ENCODE results near the gene PEPD. TPM values are rescaled to one million over a fixed set of nuclear protein-coding genes. Genes with fewer than 3 reads are reported as not detected.
A peak's percentile ranks its signal among the peaks of the same experiment; 100 is the strongest.
"Not testable (repeated sequence)": the region's sequence is repeated elsewhere in the genome, so short reads cannot be mapped to it uniquely, and the experiment has no call there.

PEPD gene
- 62.0 TPM for polyA plus RNA-seq (2013, experiment 1 of 4)
- 60.6 TPM for polyA plus RNA-seq (2013, experiment 2 of 4)
- polyA plus RNA-seq (2013, experiment 3 of 4): 50.5 TPM
- polyA plus RNA-seq (2013, experiment 4 of 4): 53.6 TPM

DNA sequence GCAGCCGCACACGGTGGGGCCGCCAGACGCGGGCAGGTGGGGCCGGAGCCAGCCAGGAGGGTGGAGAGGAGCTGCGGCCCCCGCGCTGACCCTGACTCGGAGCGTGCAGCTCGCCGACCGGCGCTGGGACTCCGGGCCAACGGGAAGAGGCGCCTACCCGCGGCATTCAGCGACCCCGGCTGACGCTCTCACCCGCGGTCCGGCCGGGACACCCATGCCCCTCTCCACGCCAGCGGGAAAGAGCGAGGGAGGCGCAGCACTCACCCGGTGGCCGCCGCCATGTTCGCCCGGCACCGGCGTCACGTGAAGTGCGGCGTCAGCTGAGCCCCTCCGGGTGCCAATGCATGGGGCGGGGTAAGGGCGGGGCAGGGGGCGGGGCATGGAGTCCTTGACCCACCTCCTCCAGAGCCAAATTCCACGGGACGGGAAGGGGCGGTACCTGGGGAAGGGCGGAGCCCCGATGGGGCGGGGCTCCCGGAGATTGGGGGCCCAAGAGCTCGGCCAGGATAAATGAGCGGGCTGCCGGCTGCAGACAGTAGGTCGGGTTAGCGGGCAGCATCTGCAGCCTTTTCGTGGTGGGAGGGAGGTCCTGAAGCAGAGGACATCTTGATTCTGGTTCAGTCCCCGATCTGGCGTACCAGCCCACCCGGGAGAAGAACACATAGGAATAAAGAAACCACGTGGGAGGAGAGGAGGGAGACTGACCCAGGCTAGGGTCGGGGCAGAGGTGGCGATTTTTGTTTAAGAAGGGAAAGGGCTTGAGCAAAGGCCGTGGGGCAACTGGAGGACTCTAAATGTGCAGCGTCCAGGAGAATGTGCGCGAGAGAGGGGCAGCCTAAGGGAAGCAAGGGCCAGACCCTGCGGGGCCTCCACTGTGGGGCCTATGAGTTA, at the start of gene PEPD:
TSS of gene PEPD (minus strand) at position 312 of the 891 bp plus-strand sequence. CDS start at position 281, 31 bp downstream.
- no peaks in the 10 kb centered on the region for H3K9me3 ChIP-seq (ENCODE audit: control insufficient read depth, low read length)
- 6 to 7% methylated on average over 69 of the region's 69 CpGs for WGBS, 2 experiments
- no peaks in the 10 kb centered on the region for H3K36me3 ChIP-seq (ENCODE audit: control insufficient read depth, insufficient read depth, low read length)
- no peaks in the 10 kb centered on the region for H3K27me3 ChIP-seq (ENCODE audit: control insufficient read depth, insufficient read depth, low read length, poor library complexity, severe bottlenecking)
- no peak within 1 kb of the TSS for H3K27ac ChIP-seq (ENCODE audit: insufficient read depth, low read depth, low read length, poor library complexity, severe bottlenecking)
- H3K4me3 ChIP-seq (ENCODE audit: insufficient read depth, low read depth, low read length): peak within 1 kb of the TSS; percentile 88
- H3K4me1 ChIP-seq (ENCODE audit: control insufficient read depth, insufficient read depth, low read length): peaks cover 13% of the 10 kb centered on the region

GRCh38 chr19:33569821-33570220, 48.2 kb upstream of the PEPD start:
- 54 to 62% methylated on average over 4 to 5 of the region's 5 CpGs for WGBS, 2 experiments
- H3K27ac ChIP-seq (ENCODE audit: insufficient read depth, low read depth, low read length, poor library complexity, severe bottlenecking): no peak overlapping the region
- H3K27me3 ChIP-seq (ENCODE audit: control insufficient read depth, insufficient read depth, low read length, poor library complexity, severe bottlenecking): no peaks in the 10 kb centered on the region
- no peaks in the 10 kb centered on the region for H3K9me3 ChIP-seq (ENCODE audit: control insufficient read depth, low read length)
- H3K4me3 ChIP-seq (ENCODE audit: insufficient read depth, low read depth, low read length): no peak overlapping the region
- H3K36me3 ChIP-seq (ENCODE audit: control insufficient read depth, insufficient read depth, low read length): no peaks in the 10 kb centered on the region
- H3K4me1 ChIP-seq (ENCODE audit: control insufficient read depth, insufficient read depth, low read length): peaks cover 12% of the 10 kb centered on the region

- Histone ChIP-seq H3K9me3 (ENCODE audit: control insufficient read depth, low read length) (no peaks in the 10 kb centered on the region), H3K4me3 (ENCODE audit: insufficient read depth, low read depth, low read length) (no peak overlapping the region), H3K27ac (ENCODE audit: insufficient read depth, low read depth, low read length, poor library complexity, severe bottlenecking) (no peak overlapping the region), H3K27me3 (ENCODE audit: control insufficient read depth, insufficient read depth, low read length, poor library complexity, severe bottlenecking) (no peaks in the 10 kb centered on the region), H3K4me1 (ENCODE audit: control insufficient read depth, insufficient read depth, low read length) (peaks cover 12% of the 10 kb centered on the region), H3K36me3 (ENCODE audit: control insufficient read depth, insufficient read depth, low read length) (no peaks in the 10 kb centered on the region)
- WGBS, 2 experiments: 92 to 96% methylated on average over 2 of the region's 2 CpGs
Measured at GRCh38 chr19:33568706-33569105, 47.1 kb upstream of the PEPD start.

DNA sequence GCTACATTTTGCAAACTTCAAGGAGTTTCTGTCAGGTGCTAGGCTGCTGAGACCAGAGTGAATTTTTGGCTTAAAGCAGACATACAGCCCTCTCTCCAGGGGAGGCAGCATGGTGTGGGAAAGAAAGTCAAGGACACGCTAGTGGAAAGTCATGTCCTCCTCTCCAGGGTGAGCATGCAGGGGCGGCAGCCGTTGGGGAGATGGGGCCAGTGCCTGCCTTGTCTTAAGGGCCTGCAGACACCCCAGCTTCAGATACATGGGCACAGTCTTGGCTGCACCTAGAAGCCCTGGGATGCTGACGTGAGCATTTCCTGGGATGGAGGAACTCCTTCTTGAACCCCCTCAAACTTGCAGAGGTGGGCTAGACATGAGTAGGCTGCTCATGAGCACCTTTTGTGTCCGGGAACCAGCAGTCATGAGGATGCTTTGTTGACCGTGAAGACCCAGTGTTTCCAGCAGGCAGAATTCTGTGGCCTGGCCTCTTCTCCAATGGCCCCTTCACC, 43.3 kb upstream of the PEPD start:
- WGBS, 2 experiments: 77 to 78% methylated on average over 6 of the region's 6 CpGs
- Histone ChIP-seq H3K9me3 (ENCODE audit: control insufficient read depth, low read length) (no peaks in the 10 kb centered on the region), H3K4me3 (ENCODE audit: insufficient read depth, low read depth, low read length) (no peak overlapping the region), H3K27me3 (ENCODE audit: control insufficient read depth, insufficient read depth, low read length, poor library complexity, severe bottlenecking) (no peaks in the 10 kb centered on the region), H3K4me1 (ENCODE audit: control insufficient read depth, insufficient read depth, low read length) (peaks cover 9% of the 10 kb centered on the region), H3K27ac (ENCODE audit: insufficient read depth, low read depth, low read length, poor library complexity, severe bottlenecking) (no peak overlapping the region), H3K36me3 (ENCODE audit: control insufficient read depth, insufficient read depth, low read length) (no peaks in the 10 kb centered on the region)

GRCh38 chr19:33562636-33563035, 41.0 kb upstream of the PEPD start:
- Histone ChIP-seq H3K9me3 (ENCODE audit: control insufficient read depth, low read length) (no peaks in the 10 kb centered on the region), H3K27me3 (ENCODE audit: control insufficient read depth, insufficient read depth, low read length, poor library complexity, severe bottlenecking) (no peaks in the 10 kb centered on the region), H3K4me3 (ENCODE audit: insufficient read depth, low read depth, low read length) (no peak overlapping the region), H3K4me1 (ENCODE audit: control insufficient read depth, insufficient read depth, low read length) (peaks cover 4% of the 10 kb centered on the region), H3K36me3 (ENCODE audit: control insufficient read depth, insufficient read depth, low read length) (no peaks in the 10 kb centered on the region), H3K27ac (ENCODE audit: insufficient read depth, low read depth, low read length, poor library complexity, severe bottlenecking) (no peak overlapping the region)
- WGBS, 2 experiments: 86 to 88% methylated on average over 7 of the region's 7 CpGs

DNA sequence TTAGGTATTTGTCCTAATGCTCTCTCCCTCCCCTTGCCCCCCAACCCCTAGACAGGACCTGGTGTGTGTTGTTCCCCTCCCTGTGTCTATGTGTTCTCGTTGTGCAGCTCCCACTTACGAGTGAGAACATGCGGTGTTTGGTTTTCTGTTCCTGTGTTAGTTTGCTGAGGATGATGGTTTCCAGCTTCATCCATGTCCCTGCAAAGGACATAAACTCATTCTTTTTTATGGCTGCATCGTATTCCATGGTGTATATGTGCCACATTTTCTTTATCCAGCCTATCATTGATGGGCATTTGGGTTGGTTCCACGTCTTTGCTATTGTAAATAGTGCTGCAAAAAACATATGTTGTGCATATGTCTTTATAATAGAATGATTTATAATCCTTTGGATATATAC, 40.1 kb upstream of the PEPD start:
- not testable (repeated sequence) for H3K27ac ChIP-seq (ENCODE audit: insufficient read depth, low read depth, low read length, poor library complexity, severe bottlenecking); H3K36me3 ChIP-seq (ENCODE audit: control insufficient read depth, insufficient read depth, low read length); H3K4me1 ChIP-seq (ENCODE audit: control insufficient read depth, insufficient read depth, low read length); H3K9me3 ChIP-seq (ENCODE audit: control insufficient read depth, low read length); H3K27me3 ChIP-seq (ENCODE audit: control insufficient read depth, insufficient read depth, low read length, poor library complexity, severe bottlenecking); H3K4me3 ChIP-seq (ENCODE audit: insufficient read depth, low read depth, low read length)
- 92 to 98% methylated on average over 4 of the region's 5 CpGs for WGBS, 2 experiments

DNA sequence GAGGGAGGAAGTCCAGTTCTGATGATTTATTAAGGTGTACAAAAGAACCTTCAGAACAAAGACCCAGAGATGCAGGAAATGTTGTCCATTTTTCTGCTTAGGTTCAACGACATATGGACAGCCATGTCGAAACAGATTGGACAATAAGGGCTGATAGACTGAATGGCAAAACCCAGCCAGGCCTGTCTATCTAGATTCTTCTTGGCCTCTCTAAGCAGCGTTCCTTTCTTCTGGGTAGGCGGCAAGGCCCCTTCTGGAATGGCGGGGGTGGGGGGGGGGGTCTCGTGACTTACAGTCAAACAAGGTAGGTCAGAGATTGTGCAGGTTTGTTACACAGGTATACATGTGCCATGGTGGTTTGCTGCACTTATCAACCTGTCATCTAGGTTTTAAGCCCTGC, 39.7 kb upstream of the PEPD start:
- Histone ChIP-seq H3K4me3 (ENCODE audit: insufficient read depth, low read depth, low read length) (no peak overlapping the region), H3K4me1 (ENCODE audit: control insufficient read depth, insufficient read depth, low read length) (peaks cover 4% of the 10 kb centered on the region), H3K9me3 (ENCODE audit: control insufficient read depth, low read length) (no peaks in the 10 kb centered on the region), H3K27me3 (ENCODE audit: control insufficient read depth, insufficient read depth, low read length, poor library complexity, severe bottlenecking) (no peaks in the 10 kb centered on the region), H3K27ac (ENCODE audit: insufficient read depth, low read depth, low read length, poor library complexity, severe bottlenecking) (no peak overlapping the region), H3K36me3 (ENCODE audit: control insufficient read depth, insufficient read depth, low read length) (no peaks in the 10 kb centered on the region)
- WGBS, 2 experiments: 92 to 96% methylated on average over 6 of the region's 6 CpGs

DNA sequence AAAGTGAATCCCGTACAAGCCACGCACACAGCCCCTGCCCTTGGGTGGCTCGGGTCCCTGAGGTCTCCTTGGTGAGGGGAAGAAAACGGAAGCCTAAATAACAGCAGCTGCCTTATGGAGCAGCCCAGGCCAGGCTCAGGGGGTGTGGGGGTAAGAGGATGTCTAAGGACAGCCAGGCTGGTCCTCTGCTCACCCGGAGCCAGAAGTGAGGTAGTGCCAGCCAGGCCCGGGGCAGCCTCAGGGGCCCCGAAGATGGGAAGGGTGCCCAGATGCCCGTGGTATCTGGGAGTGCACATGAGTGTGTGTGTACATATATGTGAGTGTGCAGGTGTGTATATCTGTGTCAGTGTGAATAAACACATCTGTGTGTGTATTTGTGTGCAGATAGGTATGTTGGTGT, 38.4 kb upstream of the PEPD start:
- WGBS, 2 experiments: 94% methylated on average over 8 of the region's 8 CpGs
- Histone ChIP-seq H3K36me3 (ENCODE audit: control insufficient read depth, insufficient read depth, low read length) (no peaks in the 10 kb centered on the region), H3K27me3 (ENCODE audit: control insufficient read depth, insufficient read depth, low read length, poor library complexity, severe bottlenecking) (no peaks in the 10 kb centered on the region), H3K9me3 (ENCODE audit: control insufficient read depth, low read length) (no peaks in the 10 kb centered on the region), H3K4me1 (ENCODE audit: control insufficient read depth, insufficient read depth, low read length) (peaks cover 4% of the 10 kb centered on the region), H3K27ac (ENCODE audit: insufficient read depth, low read depth, low read length, poor library complexity, severe bottlenecking) (no peak overlapping the region), H3K4me3 (ENCODE audit: insufficient read depth, low read depth, low read length) (no peak overlapping the region)

- no peaks in the 10 kb centered on the region for H3K9me3 ChIP-seq (ENCODE audit: control insufficient read depth, low read length)
- H3K27me3 ChIP-seq (ENCODE audit: control insufficient read depth, insufficient read depth, low read length, poor library complexity, severe bottlenecking): no peaks in the 10 kb centered on the region
- H3K4me3 ChIP-seq (ENCODE audit: insufficient read depth, low read depth, low read length): no peak overlapping the region
- peaks cover 4% of the 10 kb centered on the region for H3K4me1 ChIP-seq (ENCODE audit: control insufficient read depth, insufficient read depth, low read length)
- no peak overlapping the region for H3K27ac ChIP-seq (ENCODE audit: insufficient read depth, low read depth, low read length, poor library complexity, severe bottlenecking)
- WGBS, 2 experiments: 92 to 96% methylated on average over 9 of the region's 9 CpGs
- no peaks in the 10 kb centered on the region for H3K36me3 ChIP-seq (ENCODE audit: control insufficient read depth, insufficient read depth, low read length)
Measured at GRCh38 chr19:33558856-33559255, 37.3 kb upstream of the PEPD start.

DNA sequence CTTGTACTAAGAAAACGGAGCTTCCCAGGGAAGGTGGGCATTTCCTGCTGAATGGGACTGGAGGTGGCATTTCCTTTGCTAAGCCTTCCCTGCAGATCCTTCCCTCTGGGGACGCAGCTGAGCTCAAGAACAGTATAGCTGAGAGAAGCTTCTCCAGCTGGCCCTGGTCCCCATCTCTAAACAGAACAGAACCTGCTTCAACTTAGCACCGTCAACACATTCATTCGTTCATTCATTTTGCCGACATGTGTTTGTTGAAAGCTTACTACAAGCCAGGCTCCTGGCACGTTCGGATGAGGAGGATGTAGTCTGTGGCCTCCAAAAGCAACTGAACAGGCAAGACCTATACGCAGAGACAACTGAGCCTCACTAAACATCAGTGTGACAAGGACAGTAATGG, 36.6 kb upstream of the PEPD start:
- H3K4me1 ChIP-seq (ENCODE audit: control insufficient read depth, insufficient read depth, low read length): peaks cover 4% of the 10 kb centered on the region
- no peak overlapping the region for H3K27ac ChIP-seq (ENCODE audit: insufficient read depth, low read depth, low read length, poor library complexity, severe bottlenecking)
- H3K9me3 ChIP-seq (ENCODE audit: control insufficient read depth, low read length): no peaks in the 10 kb centered on the region
- WGBS, 2 experiments: 88 to 91% methylated on average over 8 of the region's 8 CpGs
- H3K27me3 ChIP-seq (ENCODE audit: control insufficient read depth, insufficient read depth, low read length, poor library complexity, severe bottlenecking): no peaks in the 10 kb centered on the region
- H3K36me3 ChIP-seq (ENCODE audit: control insufficient read depth, insufficient read depth, low read length): no peaks in the 10 kb centered on the region
- H3K4me3 ChIP-seq (ENCODE audit: insufficient read depth, low read depth, low read length): no peak overlapping the region

All from ectodermal cell (in vitro differentiated cells).